Adrenal gland (tissue), 5 donors: ENCODE data around the gene EPN3.

ENCODE experiments used
- CTCF ChIP-seq, 6 experiments: fragments of 450-650 bp in 4 of 6; fragments of 200-600 bp in 2 of 6; sonication (generic) in 1 of 6; IDR thresholded peaks; 1 replicate in 5 of 6; 2 replicates in 1 of 6; pipeline versions ENCODE4 v1.5.1 to v1.8.0; 2016 to 2021; ENCODE audit warnings: antibody characterized with exemption in 6 of 6, mild to moderate bottlenecking in 2 of 6, moderate library complexity in 1 of 6
- POLR2A ChIP-seq, 2 donors: fragments of 450-650 bp; IDR thresholded peaks; one replicate each; pipeline ENCODE4 v1.6.1; 2017; ENCODE audit warnings: antibody characterized with exemption in 2 of 2, mild to moderate bottlenecking in 2 of 2, moderate library complexity in 1 of 2
- donor health status: DM: no; HTN: no; CAD: no.

GRCh38 chr17:50536683-50537646 lies 4.4 kb downstream of the EPN3 start:
- no peak for TF ChIP-seq POLR2A (IDR thresholded peaks at IDR 0.05)
- TF ChIP-seq CTCF (IDR thresholded peaks at IDR 0.05): no peak
